Right ventricle myocardium superior (tissue), 1 donor: ENCODE data around the gene MYL12B. TPM values are rescaled to one million over a fixed set of nuclear protein-coding genes. Genes with fewer than 3 reads are reported as not detected.
A peak's percentile ranks its signal among the peaks of the same experiment; 100 is the strongest.
"Not testable (repeated sequence)": the region's sequence is repeated elsewhere in the genome, so short reads cannot be mapped to it uniquely, and the experiment has no call there.

Source experiments
- ATAC-seq: fragments of 200-7000 bp; cut with Tn5 transposase; one replicate; pipeline ENCODE4 v1.9.1; 2020; ENCODE audit warnings: mild to moderate bottlenecking; ENCODE audit not compliant: poor library complexity
- DNase-seq: peaks from one replicate; pipeline ENCODE4 v3.0.0-alpha.2; 2020
- intact Hi-C: fragments of 100-400 bp; cut with DNase I; formaldehyde crosslinking; loops from one replicate; pipeline ENCODE4 v1.11.2; 2022
- total RNA-seq: library from RNA; stranded (reverse); fragmentation: NEBNext Ultra II Directional; extraction: Animal tissue kit (Norgen Biotek cat#: 25700); gene quantifications from one replicate; pipeline ENCODE4 v1.2.1, GENCODE V29; 2021
- donor health status: DM: no; HTN: yes; CAD: no; lungs with severe emphysema.

The MYL12B gene
- total RNA-seq, 1 donor from 2014 or later = 154 TPM

DNA sequence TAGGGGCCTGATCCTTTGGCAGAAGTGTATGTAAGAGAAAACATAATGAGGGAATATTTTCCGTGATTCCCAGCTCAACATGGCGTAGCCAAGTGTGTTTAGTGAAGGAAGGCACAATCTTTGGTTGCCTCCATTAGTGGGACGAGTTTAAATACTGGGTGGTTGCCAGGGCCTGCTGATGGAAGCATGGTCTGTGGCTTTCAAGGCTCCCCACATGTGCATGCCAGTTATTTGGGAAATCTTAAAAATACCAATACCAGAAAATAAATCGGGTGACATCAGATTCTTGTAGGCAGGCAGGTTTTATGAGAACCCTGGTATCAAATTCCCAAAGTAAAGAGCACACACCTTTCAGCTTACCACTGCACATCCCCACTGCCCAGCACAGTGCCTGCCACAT is 7.2 kb upstream of the MYL12B start:
- DNase-seq = no peak
- intact Hi-C loops = no loop called here
- ATAC-seq = no peak

DNA sequence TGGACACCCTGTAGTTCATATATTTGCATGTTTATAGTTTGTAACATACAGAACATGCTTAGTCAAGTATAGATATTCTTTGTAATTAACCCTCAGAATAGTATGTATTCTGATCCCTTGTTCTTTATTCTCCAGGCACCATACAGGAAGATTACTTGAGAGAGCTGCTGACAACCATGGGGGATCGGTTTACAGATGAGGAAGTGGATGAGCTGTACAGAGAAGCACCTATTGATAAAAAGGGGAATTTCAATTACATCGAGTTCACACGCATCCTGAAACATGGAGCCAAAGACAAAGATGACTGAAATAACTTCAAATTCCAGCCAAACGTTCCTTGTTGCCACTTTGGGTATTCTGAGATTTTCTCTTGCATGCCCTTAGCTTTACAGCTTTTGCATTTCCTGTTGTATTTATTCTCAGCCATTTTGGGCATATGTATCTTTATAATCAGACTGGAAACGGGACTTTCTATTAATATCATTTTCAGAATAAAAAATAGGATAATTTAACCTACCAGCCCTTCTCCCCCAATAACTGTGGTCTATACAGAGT is 6.2 kb upstream of the MYL12B start:
- DNase-seq = no peak
- no peak for ATAC-seq
- intact Hi-C loops = no loop called here

DNA sequence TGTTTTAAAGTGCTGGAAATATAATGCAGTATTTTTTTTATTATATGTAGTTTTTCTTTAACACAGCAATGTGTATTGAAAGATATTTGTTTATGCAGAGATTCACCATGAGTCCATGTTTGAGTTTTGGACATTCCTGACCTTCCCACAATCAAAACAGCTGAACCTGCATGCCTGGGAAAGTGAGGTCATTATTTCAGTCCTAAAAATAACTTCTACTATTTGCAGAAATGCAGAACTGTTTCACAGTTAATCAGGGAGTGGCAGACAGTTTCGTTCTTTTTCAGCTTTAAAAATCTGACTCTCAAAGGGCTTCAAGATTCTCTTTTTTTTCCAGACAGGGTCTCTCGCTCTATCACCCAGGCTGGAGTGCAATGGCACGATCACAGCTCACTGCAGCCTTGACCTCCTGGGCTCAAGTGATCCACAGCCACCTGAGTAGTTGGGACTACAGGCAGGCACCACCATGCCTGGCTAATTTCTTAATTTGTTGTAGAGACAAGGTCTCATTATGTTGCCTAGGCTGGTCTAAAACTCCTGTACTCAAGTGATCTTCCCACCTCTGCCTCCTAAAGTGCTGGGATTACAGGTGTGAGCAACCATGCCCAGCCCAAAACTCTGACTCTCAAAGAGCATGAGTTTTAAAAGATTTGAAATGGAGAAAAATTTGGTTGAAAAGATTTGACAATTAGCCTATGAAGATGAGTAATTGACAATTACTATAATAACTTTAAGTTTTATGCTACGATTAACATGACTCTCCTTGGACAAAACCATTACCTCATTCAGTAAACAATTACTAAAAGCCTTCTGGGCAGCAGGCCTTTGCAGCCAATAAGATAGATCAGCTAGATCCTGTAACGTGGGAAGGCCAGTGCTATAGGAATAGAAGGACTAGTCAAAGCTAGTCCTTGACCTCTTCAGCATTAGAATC is 5.0 kb upstream of the MYL12B start:
- ATAC-seq = peak; percentile 33
- intact Hi-C loops = no loop called here
- DNase-seq = no peak

DNA sequence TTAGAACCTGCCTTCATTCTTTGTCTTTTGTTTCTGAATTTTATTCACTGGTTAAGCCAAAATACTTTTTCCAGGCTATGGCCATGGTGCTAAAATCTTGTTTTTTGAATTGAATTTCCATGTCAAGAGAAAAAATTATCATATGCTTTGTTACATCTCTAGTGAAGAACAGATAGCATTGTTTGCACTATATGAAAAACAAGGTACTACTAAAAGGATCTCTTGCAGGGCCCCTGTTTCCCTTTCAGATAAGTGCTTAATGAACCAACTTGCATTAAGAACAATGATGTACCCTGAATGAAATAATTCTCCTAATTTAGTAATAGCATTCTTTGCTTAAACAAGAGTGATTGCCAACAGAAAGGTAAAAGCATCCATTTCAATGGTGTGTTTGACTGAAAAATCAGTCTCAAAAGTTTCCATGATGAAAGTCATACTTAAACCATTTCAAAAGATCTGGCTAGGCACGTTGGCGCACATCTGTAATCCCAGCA is 4.3 kb upstream of the MYL12B start:
- intact Hi-C loops = no loop called here
- no peak for ATAC-seq
- DNase-seq = no peak

DNA sequence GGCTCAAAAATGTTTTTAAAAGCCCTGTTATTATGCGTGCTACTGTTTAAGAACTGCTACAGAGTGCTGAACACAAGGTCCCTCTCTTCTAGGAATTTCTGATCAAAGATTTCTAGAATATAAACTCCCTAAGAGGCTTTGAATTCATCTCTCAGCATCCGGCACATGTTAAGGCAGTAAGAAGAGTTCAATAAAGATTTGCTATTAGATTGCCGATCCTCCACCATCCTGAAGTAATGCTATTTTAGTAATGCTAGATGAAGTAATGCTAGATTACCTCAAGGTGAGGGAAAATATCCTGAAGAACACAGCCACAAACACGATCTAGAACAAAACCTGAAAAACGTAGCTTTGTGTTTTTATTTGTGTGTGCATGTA is 949 bp upstream of the MYL12B start:
- intact Hi-C loops = no loop called here
- DNase-seq = no peak
- ATAC-seq = no peak

DNA sequence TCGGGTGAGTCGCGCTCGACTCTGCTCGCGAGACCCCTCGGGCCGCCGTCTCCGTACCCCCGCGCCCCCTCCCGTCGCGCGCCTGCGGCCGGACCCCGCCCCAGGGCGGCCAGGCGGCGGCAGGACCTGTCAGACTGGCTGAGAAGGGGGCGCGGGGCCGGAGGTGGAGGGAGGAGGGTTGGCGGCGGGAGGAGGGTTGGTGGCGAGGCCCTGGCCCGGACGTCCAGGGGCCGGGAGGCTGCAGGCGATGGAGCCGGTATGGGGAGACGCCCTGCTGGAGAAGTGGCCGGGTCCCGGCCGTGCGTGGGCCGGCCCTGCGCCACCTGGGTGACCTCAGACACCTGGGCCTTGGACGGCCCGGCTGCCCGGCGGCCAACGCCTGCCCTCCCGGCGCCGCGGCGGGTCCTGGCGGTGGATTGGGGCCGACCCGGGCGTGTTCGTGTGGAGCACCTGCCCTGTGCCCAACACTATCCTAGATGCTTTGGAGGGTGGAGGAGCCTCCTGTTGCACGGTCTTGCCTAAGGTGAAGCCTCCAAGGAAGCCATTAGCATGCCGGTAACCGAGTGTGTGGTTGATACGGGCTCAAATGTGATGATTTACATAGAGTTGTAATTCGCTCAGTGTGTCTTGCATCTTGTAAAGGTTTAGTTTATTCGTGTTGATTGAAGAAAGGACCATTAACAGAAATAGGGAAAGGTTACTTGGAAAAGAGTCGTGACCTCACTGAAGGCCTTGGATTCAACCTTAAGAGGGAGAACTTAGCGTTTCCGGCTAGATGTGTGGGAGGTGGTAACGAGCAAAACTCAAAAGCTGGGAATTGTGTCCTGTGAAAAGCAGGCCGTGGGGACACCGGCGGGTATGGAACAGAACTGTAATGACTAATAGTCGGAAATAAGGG is 550 bp downstream of the MYL12B start:
- intact Hi-C loops = no loop called here
- DNase-seq (no peak), ATAC-seq (peak; percentile 37)

DNA sequence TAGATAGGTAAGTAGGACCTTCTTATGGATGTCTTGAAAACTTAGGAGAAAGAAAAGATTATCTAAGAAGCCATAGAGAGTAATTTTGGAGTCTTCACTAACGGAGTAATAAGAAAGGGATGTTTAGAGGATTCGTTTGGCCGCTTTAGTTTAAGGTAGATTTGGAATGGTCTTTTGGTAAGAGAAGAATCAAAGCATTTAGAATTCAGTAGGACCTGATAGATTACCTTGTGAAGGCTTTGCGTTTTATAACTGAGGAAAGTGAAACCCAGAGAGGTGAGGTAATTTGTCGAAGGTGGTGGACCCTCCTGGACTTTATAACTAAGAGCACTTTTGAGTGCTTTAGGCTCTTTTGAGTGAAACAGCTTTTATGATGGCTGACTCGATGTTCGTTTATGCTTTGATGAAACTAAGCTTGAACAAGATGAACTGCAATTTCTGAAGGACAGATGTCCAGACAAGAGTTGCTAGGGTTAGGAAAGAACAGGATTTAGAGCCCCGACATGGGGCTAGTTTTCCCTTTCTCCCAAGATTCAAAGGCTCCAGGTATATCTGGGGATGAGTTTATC is 1.3 kb downstream of the MYL12B start:
- intact Hi-C loops = no loop called here
- no peak for DNase-seq
- no peak for ATAC-seq

DNA sequence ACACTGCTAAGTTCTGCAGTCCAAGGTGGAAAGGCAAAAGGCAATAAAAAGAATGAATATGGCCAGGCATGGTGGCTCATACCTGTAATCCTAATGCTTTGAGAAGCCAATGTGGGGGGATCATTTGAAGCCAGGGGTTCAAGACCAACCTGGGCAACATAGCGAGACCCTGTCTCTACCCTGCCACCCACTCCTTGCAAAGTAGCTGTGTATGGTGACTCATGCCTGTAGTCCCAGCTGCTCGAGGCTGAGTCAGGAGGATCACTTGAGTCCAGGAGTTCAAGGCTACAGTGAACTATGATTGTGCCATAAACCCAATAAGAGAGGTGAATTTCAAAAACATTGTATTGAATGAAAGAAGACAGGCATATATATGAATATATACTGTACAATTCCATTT is 2.4 kb downstream of the MYL12B start:
- DNase-seq (no peak), ATAC-seq (no peak)
- intact Hi-C loops = no loop called here

DNA sequence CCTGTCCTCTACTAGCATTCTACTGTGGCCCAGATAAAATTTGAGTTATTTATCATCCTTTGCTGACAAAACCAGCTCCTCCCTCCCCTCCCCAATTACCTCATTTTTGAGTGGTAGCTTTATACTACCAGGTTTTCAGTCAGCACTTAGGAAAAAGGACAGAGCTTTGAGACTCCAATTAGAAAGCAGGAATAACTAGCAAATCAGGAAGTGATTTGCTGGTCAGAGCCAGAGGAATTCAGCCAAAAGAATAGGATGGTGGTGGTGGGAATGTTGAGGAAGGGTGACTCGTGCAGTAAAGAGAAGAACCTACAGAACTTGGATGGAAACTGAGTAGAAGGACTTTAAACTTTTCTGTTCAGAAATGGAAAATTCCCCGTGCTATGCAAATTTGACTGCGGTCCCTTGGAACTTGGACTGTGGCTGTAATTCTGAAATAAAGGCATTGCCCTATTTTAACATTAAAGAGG is 3.7 kb downstream of the MYL12B start:
- ATAC-seq (no peak), DNase-seq (no peak)
- intact Hi-C loops = no loop called here

DNA sequence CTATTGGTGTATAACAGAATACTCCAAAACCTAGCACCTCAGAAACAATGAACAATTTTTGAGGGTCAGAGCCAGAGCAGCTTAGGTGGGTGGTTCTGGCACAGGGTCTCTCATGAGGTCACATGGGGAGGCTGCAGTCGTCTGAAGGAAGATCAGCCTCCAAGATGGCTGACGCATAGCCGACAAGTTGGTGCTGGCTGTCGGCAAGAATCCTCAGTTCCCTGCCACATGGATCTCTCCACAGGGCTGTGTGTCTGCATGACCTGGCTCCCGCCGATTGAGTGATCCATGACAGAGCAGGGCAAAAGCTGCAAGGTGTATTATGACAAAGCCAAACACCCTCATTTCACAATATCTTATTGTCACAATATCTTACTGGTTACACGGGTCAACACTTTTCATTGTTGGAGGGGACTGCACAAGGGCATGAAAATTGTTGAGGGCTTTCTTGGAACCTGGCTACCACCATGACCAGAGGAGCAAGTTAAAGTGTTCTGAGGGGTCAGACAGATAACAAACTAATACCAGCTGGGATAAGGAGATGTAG is 4.2 kb downstream of the MYL12B start:
- ATAC-seq = no peak
- intact Hi-C loops = no loop called here
- DNase-seq = no peak

DNA sequence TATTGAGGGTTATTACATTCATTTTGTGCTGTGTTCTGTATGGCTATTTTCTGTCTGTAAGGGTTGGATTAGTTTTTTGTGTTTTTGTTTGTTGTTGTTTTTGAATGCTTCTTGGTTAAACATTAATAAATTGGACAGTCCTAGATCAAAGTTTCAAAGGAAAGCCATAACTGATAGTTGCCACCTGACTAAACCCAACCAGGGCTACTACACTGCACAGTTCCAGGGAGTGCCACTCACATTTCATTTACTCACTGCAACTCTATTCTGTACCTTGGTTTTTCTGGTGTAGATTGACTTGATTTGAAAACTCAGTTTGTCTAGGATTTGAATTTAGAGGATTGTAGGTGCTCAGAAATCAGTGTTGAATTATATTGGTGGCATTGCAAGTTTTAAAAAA is 6.4 kb downstream of the MYL12B start:
- intact Hi-C loops = no loop called here
- DNase-seq = no peak
- no peak for ATAC-seq

DNA sequence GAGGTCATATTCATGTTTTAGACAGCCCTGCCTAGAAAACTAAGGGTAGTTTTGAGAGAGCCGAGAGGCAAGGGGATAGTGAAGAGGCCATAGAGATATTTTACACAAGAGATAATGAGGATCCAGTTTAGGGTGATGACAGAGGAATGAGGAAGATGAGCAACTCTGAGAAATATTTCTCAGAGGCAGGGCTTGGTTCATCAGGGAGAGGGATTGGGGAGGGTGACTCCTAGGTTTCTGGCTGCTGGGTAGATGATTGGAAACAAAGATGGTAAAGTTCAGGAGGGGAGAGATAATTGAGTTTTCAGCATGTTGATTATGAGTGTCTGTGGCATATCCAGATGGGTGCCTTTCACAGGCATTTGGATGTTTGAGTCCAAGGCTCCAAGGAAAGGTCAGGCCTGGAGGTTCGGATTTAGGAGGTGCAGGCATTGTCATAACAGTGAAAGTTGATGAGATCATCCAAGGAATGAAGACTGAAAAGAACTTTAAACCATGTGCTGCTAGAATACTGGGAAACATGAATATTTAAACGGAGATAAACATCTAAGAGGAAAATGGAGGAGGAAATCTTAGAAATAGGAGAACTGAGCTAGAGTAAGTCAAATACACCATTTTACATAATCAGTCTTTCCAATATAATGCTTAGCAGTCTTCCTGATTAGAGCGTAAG is 7.4 kb downstream of the MYL12B start:
- no peak for ATAC-seq

DNA sequence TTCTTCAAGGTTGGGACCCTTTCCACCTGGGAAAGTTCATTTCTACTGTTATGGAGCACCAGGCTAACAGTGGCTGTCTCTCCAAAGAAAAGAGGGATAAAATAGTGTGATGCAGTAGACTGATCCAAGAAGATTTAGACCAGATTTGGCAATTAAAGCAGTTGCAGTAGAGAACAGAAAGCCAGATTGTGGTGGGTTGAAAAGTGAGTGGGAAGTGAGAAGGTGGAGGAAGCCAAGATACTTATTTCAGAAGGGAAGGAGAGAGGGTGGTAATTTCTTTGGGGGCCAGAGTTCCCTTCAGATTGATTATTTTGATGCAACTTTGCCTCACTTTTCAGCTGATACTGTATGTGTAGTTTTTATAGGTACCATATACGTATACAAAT is 8.0 kb downstream of the MYL12B start:
- intact Hi-C loops = no loop called here
- no peak for DNase-seq
- no peak for ATAC-seq

More for the DNA sequence above, 7.4 kb downstream of the MYL12B start:
- intact Hi-C loops = no loop called here
- DNase-seq = no peak

DNA sequence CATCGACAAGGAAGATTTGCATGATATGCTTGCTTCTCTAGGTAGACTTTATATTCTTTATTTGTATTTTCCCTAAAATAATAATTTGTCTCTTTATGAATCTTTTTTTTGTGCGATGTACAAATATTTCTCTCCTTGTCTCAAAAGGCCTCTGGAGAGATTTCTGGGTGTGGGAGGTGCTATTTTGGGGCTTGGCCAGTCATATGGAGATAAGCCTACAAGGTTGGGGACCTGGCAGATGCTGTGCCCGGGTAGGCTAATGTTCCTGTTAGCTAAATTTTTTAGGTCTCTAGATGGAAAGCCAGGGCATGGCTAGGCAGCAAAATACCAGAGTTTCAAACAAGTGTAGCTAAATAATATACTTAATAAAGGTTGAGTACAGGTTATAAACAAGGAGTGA is 11.1 kb downstream of the MYL12B start:
- ATAC-seq (no peak), DNase-seq (no peak)
- intact Hi-C loops = no loop called here

DNA sequence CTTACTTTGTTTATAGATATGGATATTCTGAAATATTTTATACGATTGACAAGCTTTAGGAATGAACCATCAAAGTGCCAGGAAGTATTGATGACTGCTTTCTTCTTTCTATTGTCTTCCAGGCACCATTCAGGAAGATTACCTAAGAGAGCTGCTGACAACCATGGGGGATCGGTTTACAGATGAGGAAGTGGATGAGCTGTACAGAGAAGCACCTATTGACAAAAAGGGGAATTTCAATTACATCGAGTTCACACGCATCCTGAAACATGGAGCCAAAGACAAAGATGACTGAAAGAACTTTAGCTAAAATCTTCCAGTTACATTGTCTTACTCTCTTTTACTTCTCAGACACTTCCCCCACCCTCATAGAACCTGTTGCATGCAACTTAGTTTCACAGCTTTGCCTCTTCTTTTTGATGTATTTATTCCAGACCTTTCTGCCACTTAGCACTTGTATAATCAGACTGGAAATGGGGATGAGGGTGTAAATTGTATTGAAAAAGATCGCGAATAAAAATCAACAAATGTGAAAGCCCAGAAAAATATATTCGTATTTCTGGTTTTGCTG is 15.8 kb downstream of the MYL12B start:
- intact Hi-C loops, DNase-seq, ATAC-seq: not testable (repeated sequence)

DNA sequence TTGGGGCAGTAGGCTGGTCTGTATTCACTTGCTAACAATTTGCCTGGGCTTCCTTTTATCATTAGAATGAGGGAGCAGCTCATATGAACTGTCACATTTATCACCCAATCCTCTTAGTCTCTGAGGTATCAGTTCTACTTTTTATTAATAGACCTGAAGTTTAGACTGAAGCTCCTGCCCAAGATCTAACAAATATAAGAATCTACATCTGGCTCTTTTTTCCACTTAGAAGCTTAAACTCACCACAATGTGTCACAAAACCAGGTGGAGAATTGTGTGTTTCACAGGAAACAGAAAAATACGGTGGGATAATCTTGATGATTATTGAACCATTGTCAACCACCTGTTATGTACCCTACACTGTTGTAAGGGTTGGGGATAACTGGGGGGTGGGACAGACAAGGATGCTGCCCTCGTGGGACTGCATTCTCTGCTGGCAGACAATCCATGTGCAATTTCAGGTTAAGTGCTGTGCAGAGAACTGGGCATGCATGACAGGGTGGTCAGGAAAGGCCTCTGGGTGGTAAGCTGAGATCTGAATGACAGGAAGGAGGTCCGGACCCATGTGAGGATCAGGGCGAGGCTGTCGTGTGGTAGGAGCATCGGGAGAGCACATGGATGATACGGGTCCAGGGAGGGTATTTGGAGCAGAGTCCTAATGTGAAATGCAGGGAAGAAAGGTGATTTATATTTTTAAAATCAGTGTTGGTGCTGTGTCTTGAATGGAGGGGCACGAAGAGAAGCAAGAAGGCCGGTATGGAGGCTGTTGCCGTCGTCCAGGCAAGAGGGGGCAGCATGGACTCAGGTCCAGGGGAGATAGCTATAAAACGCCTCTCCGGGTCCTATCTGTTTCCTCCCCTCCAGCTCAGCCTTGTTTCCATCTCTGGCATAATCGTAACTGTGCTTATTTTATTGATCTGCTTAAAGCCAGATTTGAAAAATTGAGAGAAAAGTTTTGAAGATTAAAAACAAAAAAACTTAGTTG is 17.6 kb downstream of the MYL12B start:
- DNase-seq (no peak), ATAC-seq (no peak)
- intact Hi-C loops = loop anchor here (2.0 to 5.0 kb wide), 2 partner anchors 173 to 387 kb away; partner anchors contain the start of gene TGIF1
